ENCODE data around the gene CASTOR1.

Gene CASTOR1

DNA sequence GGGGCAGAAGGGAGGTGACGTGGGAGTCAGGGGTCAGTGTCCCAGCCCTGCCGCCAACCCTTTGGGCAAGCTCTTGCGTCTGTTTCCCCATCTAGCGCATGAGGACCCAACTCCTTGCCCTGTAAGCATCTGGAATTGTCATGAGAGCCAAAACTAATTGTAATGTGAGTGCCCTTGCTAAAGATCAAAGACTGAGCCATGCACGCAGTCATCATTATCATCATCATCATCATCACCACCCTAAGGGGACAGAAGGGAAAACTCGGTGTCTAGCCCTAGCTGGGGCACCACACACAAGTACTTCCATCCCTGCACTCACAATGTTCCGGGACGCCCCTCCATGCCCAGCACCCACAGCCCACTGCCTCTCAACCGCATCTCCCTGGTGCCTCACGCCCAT, 45.2 kb downstream of the CASTOR1 start:
- DNase-seq = no peak

DNA sequence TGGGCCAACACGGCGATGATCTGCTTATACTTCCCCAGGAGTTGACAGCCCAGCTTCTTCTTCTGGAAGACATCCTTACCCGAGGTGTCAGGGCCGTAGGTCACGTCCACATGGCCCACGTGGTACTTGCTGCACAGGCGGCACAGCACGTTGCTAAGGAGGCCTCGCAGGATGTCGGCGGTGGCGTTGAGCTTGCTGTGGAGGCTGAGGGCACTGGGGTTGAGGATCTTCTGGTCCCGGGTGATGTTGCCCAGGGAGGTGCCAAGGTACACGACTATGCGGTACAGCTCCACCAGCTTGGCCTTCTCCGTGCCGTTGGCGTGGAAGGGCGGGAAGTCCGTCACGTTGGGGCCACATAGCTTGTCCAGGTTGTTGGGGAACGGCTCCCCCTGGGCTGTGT, 45.6 kb downstream of the CASTOR1 start:
- DNase-seq = no peak

DNA sequence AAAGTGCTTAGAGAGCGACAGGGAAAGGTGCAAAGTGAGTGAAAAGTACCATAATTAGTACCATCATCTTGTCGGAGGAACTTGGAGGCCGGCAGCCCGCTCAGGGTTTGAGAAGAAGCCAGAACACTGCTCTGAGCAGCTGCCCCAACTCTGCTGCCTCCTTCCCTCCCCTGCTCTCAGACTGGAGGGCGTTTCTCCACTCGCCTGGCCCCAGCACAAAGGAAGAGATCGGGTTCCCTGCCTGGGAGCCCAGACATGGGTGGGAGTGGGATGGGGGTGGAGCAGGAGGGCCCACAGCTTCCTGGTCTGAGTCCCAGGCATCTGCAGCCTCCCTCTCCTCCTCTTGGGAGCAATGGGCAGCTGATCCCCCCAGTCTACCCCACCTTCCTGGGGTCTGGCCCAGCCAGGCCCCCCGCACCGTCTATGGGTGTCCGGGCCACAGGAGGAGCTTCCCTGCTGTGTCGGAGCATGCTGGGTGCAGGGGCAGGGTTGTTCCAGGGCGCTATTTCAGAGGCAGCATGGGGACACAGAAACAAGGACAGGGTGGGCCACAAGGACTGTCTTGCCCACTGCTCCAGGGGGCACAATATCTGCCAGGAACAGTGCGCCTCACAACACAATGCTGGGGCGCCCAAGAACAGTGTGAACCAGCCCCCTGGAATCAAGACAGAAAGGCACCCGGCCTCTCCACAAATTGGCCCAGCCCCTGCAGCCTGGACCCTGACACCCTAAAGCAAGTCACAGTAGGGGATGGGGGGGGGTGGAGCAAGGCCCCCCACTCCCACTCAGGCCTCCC, 47.5 kb downstream of the CASTOR1 start:
- DNase-seq = no peak

DNA sequence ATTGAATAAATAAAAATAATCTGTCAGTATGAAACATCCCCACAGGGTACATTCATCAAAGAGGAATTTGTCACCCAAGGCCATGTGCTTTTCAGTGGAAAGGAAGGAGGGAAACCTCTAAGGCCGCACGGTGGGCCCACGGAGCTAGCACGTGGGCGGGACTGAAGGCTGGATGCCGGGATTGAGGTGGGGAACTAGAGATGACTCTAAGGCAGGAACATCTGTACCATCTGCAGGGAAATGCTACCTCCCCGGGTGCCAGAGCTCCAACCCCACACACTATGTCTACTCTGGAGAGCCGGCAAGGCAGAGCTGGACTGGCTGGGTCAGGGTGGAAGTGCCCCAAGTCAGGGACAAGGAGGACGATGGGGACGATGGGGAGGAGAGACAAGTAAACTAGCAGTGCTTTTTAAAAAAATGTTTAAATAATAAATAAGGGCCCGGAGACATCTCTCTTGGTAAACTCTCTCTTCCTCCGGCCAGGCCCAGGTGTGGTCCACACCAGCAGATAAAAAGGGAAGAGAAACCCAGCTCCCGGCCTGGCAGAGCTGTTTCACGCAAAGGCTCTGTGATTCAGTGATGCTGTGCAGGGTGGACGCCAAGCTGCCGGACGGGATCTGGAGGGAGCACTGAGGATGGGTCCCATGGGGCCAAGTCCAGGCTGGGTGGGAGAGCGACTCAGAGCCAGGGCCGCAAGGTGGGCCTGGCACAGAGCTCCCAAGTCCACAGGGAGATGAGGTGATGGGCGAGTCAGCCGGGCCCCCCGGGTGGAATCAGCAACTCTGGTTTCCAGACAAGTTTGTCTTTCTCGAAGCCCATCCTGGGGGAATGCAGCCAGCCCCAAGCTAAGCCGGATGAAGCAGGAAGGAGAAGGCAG, 48.5 kb downstream of the CASTOR1 start:
- no peak for DNase-seq

DNA sequence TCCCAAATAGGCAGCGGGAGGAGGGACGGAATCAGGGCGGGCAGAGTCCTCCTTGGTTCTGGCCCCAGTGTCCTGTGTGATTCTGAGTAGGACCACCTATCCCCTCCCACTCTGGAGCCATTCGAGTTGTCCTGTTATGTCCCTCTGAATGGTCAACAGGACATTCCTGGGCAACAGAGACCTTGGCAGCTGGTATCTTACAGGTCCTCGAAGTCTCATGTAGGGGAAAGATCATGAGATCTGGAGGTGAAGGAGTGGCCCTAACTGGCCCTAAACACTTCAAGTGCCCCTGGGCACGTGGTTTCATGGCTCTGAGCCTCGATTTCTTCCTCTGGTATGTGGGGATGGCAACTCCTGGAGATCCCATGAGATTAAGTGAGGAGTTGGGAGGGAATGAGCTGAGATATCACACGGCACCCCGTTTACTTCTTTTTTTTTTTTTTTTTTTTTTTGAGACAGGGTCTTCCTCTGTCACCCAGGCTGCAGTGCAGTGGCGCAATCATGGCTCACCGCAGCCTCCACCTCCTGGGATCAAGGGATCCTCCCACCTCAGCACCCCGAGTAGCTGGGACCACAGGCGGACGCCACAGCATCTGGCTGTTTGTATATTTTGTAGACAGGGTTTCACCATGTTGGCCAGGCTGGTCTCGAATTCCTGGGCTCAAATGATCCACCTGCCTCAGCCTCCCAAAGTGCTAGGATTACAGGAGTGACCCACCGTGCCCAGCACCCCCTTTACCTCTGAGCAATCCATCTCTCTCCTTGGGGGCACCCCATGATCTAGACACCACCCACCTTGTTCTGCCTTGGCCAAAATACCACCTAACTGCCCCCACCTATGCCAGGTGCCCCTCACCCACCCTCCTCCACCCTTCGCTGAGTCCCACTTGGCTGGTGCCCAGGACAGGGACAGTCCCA, 49.6 kb downstream of the CASTOR1 start:
- no peak for DNase-seq

DNA sequence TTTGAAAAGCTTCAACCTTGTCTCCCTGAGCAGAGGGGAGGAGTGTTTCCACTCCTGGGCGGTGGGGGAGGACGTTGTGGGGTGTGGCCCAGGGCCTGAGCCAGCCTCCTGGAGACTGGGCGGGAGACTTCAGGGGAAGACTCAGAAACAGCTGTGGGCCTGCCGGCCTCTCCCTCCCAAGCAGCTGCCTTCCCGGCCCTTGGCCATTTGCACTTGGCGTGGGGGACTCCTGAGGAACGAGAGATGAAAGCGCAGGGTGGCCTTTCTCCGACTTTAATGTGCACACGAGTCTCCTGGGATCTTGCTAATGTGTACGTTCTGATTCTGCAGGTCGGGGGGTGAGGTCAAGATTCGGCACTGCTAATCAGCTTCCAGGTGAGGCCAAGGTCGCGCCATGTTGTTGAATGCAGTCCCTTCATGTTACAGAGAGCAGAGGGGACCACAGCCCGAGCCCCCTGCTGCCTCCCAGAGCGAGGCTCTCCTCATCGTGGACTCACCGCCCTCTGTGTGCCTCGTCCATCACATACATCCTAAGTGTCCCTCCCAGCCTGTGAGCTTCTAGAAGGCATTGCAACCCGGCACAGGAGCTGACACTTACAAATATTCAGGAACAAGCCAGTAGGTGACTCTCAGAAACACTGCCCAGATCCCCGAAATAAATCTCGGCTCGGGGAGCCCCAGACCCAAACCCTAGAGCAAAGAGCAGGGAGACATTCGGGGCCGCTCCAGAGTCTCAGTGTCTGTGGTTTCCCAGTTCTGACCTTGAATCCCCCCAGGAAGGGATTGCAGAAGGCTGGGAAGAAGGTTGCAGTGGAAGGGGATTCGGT, 50.4 kb downstream of the CASTOR1 start:
- DNase-seq = no peak

DNA sequence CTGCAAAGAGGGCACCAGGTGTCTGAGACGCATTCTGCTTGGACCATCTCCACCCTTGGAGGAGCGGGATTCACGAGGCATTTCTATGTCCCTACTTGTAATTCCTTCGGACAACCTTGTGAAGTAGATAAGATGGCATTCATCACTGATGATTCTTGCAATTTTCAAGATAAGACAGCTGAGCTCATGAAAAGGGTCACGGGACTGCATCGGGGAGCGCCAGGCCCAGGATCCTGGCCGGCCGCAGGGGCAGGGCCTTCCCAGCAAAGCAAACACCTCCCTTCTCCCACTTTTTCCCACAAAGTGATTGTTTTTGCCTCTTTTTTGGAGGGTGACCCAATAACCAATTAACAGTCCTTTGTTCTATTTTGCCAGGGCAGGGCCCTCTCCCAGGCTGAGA, 51.2 kb downstream of the CASTOR1 start:
- no peak for DNase-seq

DNA sequence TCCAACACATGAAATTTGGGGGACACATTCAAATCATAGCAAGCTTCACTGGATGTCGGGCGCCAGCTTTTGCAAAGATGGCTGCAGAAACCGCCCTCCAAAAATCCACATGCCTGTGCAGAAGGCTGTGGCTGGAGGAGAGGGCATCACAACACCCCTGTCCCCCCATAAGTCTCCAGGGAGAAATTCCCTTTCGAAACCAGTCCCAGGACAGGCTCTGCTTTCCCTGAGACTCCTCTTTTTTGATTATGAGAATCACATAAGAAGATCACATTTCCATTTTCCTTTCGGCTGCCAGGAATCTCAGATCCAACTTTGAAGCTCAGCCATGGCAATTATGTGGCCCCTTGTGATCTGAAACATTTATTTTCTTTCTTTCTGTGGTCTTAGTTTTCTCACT, 52.4 kb downstream of the CASTOR1 start:
- no peak for DNase-seq

DNA sequence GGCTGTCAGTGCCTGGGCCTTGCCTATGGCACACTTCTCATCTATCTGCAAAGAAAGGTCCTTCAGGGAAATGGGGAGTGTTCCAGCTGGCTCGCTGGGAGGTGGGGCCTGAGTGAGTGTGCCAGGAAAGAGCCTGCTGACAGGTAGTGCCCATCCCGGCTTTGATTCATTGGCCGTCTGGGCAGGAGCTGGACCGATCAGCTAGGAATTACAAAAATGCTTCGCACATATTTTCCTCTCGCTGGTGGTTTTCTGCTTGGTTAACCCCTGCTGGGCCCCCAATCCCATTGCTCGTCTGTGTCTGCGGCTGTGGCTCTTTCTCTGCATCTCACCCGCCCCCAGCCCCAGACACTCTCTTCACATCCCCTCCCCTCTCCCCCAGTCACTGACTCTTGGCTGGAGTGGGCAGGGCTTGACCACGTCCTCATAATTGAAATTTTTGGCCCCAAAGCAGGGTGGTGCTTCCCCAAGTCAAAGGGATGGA, 53.6 kb downstream of the CASTOR1 start:
- no peak for DNase-seq

All from NCI-H1694 (cell line).